Stromal cell of bone marrow (primary cell): ENCODE measurements around the gene COG7.
"Not testable (repeated sequence)": the region's sequence is repeated elsewhere in the genome, so short reads cannot be mapped to it uniquely, and the experiment has no call there.

Source experiments
- DNase-seq: peaks from one replicate; pipeline ENCODE4 v3.0.0-alpha.2; 2012; ENCODE audit warnings: low read depth

The COG7 gene

GRCh38 chr16:23452572-23453337 lies at the start of gene COG7:
TSS of gene COG7 (minus strand) at chr16:23453189. CDS start at chr16:23452994, 195 bp downstream.
- DNase-seq = peak; percentile 78

GRCh38 chr16:23502466-23502865 lies 49.5 kb upstream of the COG7 start:
- no peak for DNase-seq

- DNase-seq = no peak
Measured at GRCh38 chr16:23501291-23501690, 48.3 kb upstream of the COG7 start.

- no peak for DNase-seq
Measured at GRCh38 chr16:23500862-23501225, 47.9 kb upstream of the COG7 start.

GRCh38 chr16:23500212-23500861 lies 47.3 kb upstream of the COG7 start:
- DNase-seq = no peak

GRCh38 chr16:23499801-23500200 lies 46.8 kb upstream of the COG7 start:
- no peak for DNase-seq

GRCh38 chr16:23498863-23499262 lies 45.9 kb upstream of the COG7 start:
- no peak for DNase-seq

- no peak for DNase-seq
Measured at GRCh38 chr16:23497543-23497868, 44.5 kb upstream of the COG7 start.

GRCh38 chr16:23496821-23497542 lies 44.0 kb upstream of the COG7 start:
- no peak for DNase-seq

- no peak for DNase-seq
Measured at GRCh38 chr16:23495671-23496070, 42.7 kb upstream of the COG7 start.

GRCh38 chr16:23494188-23494587 lies 41.2 kb upstream of the COG7 start:
- no peak for DNase-seq

GRCh38 chr16:23491490-23492391 lies 38.8 kb upstream of the COG7 start:
- DNase-seq = no peak

- no peak for DNase-seq
Measured at GRCh38 chr16:23486480-23486879, 33.5 kb upstream of the COG7 start.

GRCh38 chr16:23485841-23486240 lies 32.9 kb upstream of the COG7 start:
- no peak for DNase-seq

GRCh38 chr16:23485257-23485614 lies 32.2 kb upstream of the COG7 start:
- DNase-seq = no peak

GRCh38 chr16:23484510-23485256 lies 31.7 kb upstream of the COG7 start:
- no peak for DNase-seq

GRCh38 chr16:23483492-23483891 lies 30.5 kb upstream of the COG7 start:
- DNase-seq = not testable (repeated sequence)

GRCh38 chr16:23482778-23483177 lies 29.8 kb upstream of the COG7 start:
- DNase-seq = no peak

GRCh38 chr16:23480257-23480656 lies 27.3 kb upstream of the COG7 start:
- no peak for DNase-seq

- DNase-seq = no peak
Measured at GRCh38 chr16:23479138-23479537, 26.1 kb upstream of the COG7 start.

- DNase-seq = no peak
Measured at GRCh38 chr16:23478566-23478965, 25.6 kb upstream of the COG7 start.

GRCh38 chr16:23476289-23476688 lies 23.3 kb upstream of the COG7 start:
- no peak for DNase-seq
